GM23338 (cell line): ENCODE measurements around the gene PABPC1L. TPM values are rescaled to one million over a fixed set of nuclear protein-coding genes. Genes with fewer than 3 reads are reported as not detected.

Source experiments
- ATAC-seq: fragments of 200-7000 bp; cut with Tn5 transposase; 3 replicates; pipeline ENCODE4 v1.9.1; 2020
- DNase-seq: peaks from one replicate; pipeline ENCODE4 v3.0.0-alpha.2; 2015; ENCODE audit warnings: low spot score
- H2AFZ ChIP-seq: fragments of 200-600 bp; sonication (generic); 2 replicates; pipeline ENCODE4 v1.8.0; 2016; ENCODE audit warnings: antibody characterized with exemption, mild to moderate bottlenecking, moderate library complexity
- H3F3A ChIP-seq: fragments of 200-600 bp; sonication (generic); replicated peaks from 2 replicates; pipeline ENCODE4 v1.8.0; 2017; ENCODE audit warnings: antibody characterized with exemption, mixed run types, low read depth
- H3K27ac ChIP-seq: fragments of 200-600 bp; sonication (generic); 2 replicates; pipeline ENCODE4 v1.6.1; 2016; ENCODE audit warnings: low read depth
- H3K27me3 ChIP-seq: fragments of 200-600 bp; sonication (generic); 2 replicates; pipeline ENCODE4 v1.8.0; 2016; ENCODE audit warnings: mild to moderate bottlenecking, mixed run types, moderate library complexity; ENCODE audit not compliant: insufficient read depth
- H3K36me3 ChIP-seq: fragments of 200-600 bp; sonication (generic); 2 replicates; pipeline ENCODE4 v1.8.0; 2016; ENCODE audit warnings: mild to moderate bottlenecking; ENCODE audit not compliant: insufficient read depth
- H3K4me1 ChIP-seq: fragments of 200-600 bp; sonication (generic); 2 replicates; pipeline ENCODE4 v1.8.0; 2016; ENCODE audit warnings: mild to moderate bottlenecking, moderate library complexity; ENCODE audit not compliant: insufficient read depth
- H3K4me2 ChIP-seq: fragments of 200-600 bp; sonication (generic); 2 replicates; pipeline ENCODE4 v1.7.1; 2017; ENCODE audit warnings: mixed run types
- H3K4me3 ChIP-seq: fragments of 200-600 bp; sonication (generic); 2 replicates; pipeline ENCODE4 v1.6.1; 2016; ENCODE audit warnings: mixed run types
- H3K79me2 ChIP-seq: fragments of 200-600 bp; sonication (generic); replicated peaks from 2 replicates; pipeline ENCODE4 v1.8.0; 2017; ENCODE audit warnings: mild to moderate bottlenecking; ENCODE audit not compliant: insufficient read depth
- H3K9me2 ChIP-seq: fragments of 200-600 bp; sonication (generic); 2 replicates; pipeline ENCODE4 v1.8.0; 2017; ENCODE audit not compliant: insufficient read depth
- H4K20me1 ChIP-seq: fragments of 200-600 bp; sonication (generic); replicated peaks from 2 replicates; pipeline ENCODE4 v1.8.0; 2017; ENCODE audit warnings: mild to moderate bottlenecking; ENCODE audit not compliant: insufficient read depth
- H3K27ac Mint-ChIP-seq: 2 replicates; pipeline ENCODE4 v1.8.0; 2020; ENCODE audit warnings: inconsistent platforms, mild to moderate bottlenecking, moderate library complexity, mixed read lengths
- H3K27me3 Mint-ChIP-seq: 3 replicates; pipeline ENCODE4 v1.8.0; 2022; ENCODE audit warnings: low read depth, mild to moderate bottlenecking, moderate library complexity, mixed read lengths, inconsistent platforms; ENCODE audit not compliant: insufficient read depth, poor library complexity
- H3K36me3 Mint-ChIP-seq: 3 replicates; pipeline ENCODE4 v1.8.0; 2021; ENCODE audit warnings: low read depth, mild to moderate bottlenecking, inconsistent platforms, moderate library complexity, mixed read lengths
- H3K4me1 Mint-ChIP-seq: 3 replicates; pipeline ENCODE4 v1.8.0; 2020; ENCODE audit warnings: mild to moderate bottlenecking, inconsistent platforms, mixed read lengths
- H3K4me3 Mint-ChIP-seq: 3 replicates; pipeline ENCODE4 v1.8.0; 2021; ENCODE audit warnings: moderate library complexity, mild to moderate bottlenecking, inconsistent platforms, mixed read lengths
- H3K9me3 Mint-ChIP-seq: 3 replicates; pipeline ENCODE4 v1.8.0; 2020; ENCODE audit warnings: moderate library complexity, mild to moderate bottlenecking, inconsistent platforms, mixed read lengths
- CREB1 ChIP-seq: fragments of 250-450 bp; sonication (Bioruptor Pico); IDR thresholded peaks from 2 replicates; pipeline ENCODE4 v1.5.0; 2020; ENCODE audit warnings: low read depth, mild to moderate bottlenecking, moderate library complexity
- EZH2 ChIP-seq: fragments of 200-600 bp; sonication (generic); IDR thresholded peaks from one replicate; pipeline ENCODE4 v1.8.0; 2017; ENCODE audit warnings: antibody characterized with exemption, mild to moderate bottlenecking, low read depth; ENCODE audit not compliant: unreplicated experiment
- EZH2phosphoT487 ChIP-seq: fragments of 200-600 bp; sonication (generic); IDR thresholded peaks from one replicate; pipeline ENCODE4 v1.8.1; 2018; ENCODE audit warnings: antibody characterized with exemption; ENCODE audit not compliant: unreplicated experiment
- JUNB ChIP-seq: IDR thresholded peaks from one replicate; pipeline ENCODE4 v1.6.1; 2016; ENCODE audit warnings: antibody characterized with exemption; ENCODE audit not compliant: unreplicated experiment
- NANOG ChIP-seq: IDR thresholded peaks from 2 replicates; pipeline ENCODE4 v1.6.1; 2016; ENCODE audit warnings: antibody characterized with exemption, borderline replicate concordance
- STAT1 ChIP-seq: IDR thresholded peaks from one replicate; pipeline ENCODE4 v1.6.1; 2016; ENCODE audit warnings: antibody characterized with exemption; ENCODE audit not compliant: unreplicated experiment
- ZNF114 ChIP-seq: fragments of 250-450 bp; sonication (Bioruptor Pico); IDR thresholded peaks from 2 replicates; pipeline ENCODE4 v1.5.0; 2020; ENCODE audit warnings: mild to moderate bottlenecking, moderate library complexity
- ZNF331 ChIP-seq: fragments of 250-450 bp; sonication (Bioruptor Pico); IDR thresholded peaks from 2 replicates; pipeline ENCODE4 v1.5.0; 2020; ENCODE audit warnings: low read depth, mild to moderate bottlenecking, moderate library complexity
- polyA plus RNA-seq: library from polyadenylated mRNA; unstranded; fragments of >200 nt; fragmentation: Nextera tagmentation; extraction: Ambion mirVana; gene quantifications from 2 replicates; pipeline ENCODE4 v1.2.1, GENCODE V29; 2016
- total RNA-seq: library from RNA; depleted of rRNA; stranded (reverse); fragments of >200 nt; shearing (Covaris generic); gene quantifications from 2 replicates; pipeline ENCODE4 v1.2.3, GENCODE V29; 2014
- TF ChIP-seq, protein P1 (sequence below), 2 experiments: fragments of 200-600 bp in 1 of 2; sonication (generic) in 1 of 2; conservative IDR thresholded peaks; 2 replicates each; pipeline versions ENCODE4 v1.5.1 to v1.6.1; 2016 to 2017; ENCODE audit warnings: antibody characterized with exemption in 2 of 2, low read depth in 2 of 2, mild to moderate bottlenecking in 2 of 2, moderate library complexity in 1 of 2

PABPC1L gene
- total and polyA plus RNA-seq, 2 experiments from 2014 or later = 44.4 to 49.1 TPM

DNA sequence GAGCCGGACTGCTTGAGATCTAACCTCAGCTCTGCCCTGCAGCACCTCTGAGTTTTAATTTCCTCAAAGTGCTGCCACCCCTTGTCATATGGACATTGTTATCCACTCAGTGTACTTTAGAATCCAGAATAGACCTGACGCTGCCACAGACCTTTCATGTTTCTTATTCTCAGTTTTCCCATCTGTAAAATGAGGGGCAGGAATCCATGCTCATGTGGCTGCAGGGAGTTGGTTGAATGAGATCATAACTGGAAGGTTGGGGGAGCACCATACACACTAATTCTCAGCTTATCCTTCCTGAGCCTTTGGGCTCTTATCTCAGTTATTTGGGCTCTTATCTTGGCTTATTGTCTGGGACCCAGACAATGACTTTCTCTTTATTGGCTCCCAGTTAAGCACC, 2.3 kb downstream of the PABPC1L start:
- peaks cover 19% of the 10 kb centered on the region for H3K36me3 ChIP-seq
- no peak overlapping the region for H3K27ac Mint-ChIP-seq
- H3K9me3 Mint-ChIP-seq = no peaks in the 10 kb centered on the region; the same call in 2 of the 3 replicates
- peaks cover 12% of the 10 kb centered on the region for H3F3A ChIP-seq
- H2AFZ ChIP-seq = no peak overlapping the region
- peaks cover 12% of the 10 kb centered on the region for H3K4me1 ChIP-seq
- peaks cover 65% of the 10 kb centered on the region for H3K36me3 Mint-ChIP-seq
- no peaks in the 10 kb centered on the region for H3K27me3 ChIP-seq
- TF ChIP-seq JUNB (no peak), EZH2phosphoT487 (no peak), EZH2 (no peak), STAT1 (no peak)
- DNase-seq (no peak), ATAC-seq (no peak)
- no peaks in the 10 kb centered on the region for H3K9me2 ChIP-seq
- no peak overlapping the region for H3K4me3 ChIP-seq
- H3K4me3 Mint-ChIP-seq = peak overlapping the region; percentile 87; the same call in 1 of the 3 replicates
- H4K20me1 ChIP-seq = peaks cover 28% of the 10 kb centered on the region
- peak overlapping the region; percentile 48; the same call in 1 of the 2 replicates for H3K4me2 ChIP-seq
- peaks cover 6% of the 10 kb centered on the region; the same call in 1 of the 2 replicates for H3K79me2 ChIP-seq
- peaks cover 31% of the 10 kb centered on the region for H3K4me1 Mint-ChIP-seq
- H3K27ac ChIP-seq = no peak overlapping the region
- H3K27me3 Mint-ChIP-seq = peaks cover 3% of the 10 kb centered on the region

DNA sequence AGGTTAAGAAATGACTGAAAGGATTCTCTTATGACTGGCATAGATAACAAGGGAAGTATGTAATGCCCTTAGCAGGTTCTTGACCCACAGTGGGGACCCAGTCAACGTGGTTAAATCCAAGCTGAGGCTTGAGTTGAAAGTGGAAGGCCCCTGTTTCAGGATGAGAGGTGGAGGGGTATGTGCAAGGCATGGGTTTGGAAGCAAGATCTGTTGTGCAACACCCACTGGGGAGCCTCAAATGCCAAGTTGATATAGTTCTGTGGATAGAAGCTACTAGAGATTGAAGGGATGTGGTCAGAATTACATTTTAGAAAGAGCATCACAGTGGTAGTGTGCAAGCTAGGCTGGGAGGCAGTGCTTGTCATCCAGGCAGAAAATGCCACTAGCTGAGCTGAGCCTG, 5.1 kb downstream of the PABPC1L start:
- H3K27me3 Mint-ChIP-seq = no peaks in the 10 kb centered on the region
- TF ChIP-seq NANOG (no peak), EZH2phosphoT487 (no peak), ZNF114 (CRISPR knock-in tag) (no peak)
- no peak overlapping the region for H3K27ac Mint-ChIP-seq
- H3K36me3 ChIP-seq = peaks cover 29% of the 10 kb centered on the region
- H3K27me3 ChIP-seq = no peaks in the 10 kb centered on the region
- DNase-seq (no peak), ATAC-seq (no peak)
- no peak overlapping the region for H3K4me3 Mint-ChIP-seq
- no peak overlapping the region for H3K27ac ChIP-seq
- H3K36me3 Mint-ChIP-seq = peaks cover 67% of the 10 kb centered on the region
- H3K79me2 ChIP-seq = peaks cover 6% of the 10 kb centered on the region; the same call in 1 of the 2 replicates
- no peaks in the 10 kb centered on the region; the same call in 2 of the 3 replicates for H3K9me3 Mint-ChIP-seq
- no peaks in the 10 kb centered on the region for H3F3A ChIP-seq
- H3K4me1 ChIP-seq = peaks cover 3% of the 10 kb centered on the region; the same call in 1 of the 2 replicates
- no peak overlapping the region for H3K4me2 ChIP-seq
- H4K20me1 ChIP-seq = peaks cover 19% of the 10 kb centered on the region; the same call in 1 of the 2 replicates
- H3K4me3 ChIP-seq = no peak overlapping the region
- H3K9me2 ChIP-seq = no peaks in the 10 kb centered on the region
- H2AFZ ChIP-seq = no peak overlapping the region
- peaks cover 13% of the 10 kb centered on the region for H3K4me1 Mint-ChIP-seq

DNA sequence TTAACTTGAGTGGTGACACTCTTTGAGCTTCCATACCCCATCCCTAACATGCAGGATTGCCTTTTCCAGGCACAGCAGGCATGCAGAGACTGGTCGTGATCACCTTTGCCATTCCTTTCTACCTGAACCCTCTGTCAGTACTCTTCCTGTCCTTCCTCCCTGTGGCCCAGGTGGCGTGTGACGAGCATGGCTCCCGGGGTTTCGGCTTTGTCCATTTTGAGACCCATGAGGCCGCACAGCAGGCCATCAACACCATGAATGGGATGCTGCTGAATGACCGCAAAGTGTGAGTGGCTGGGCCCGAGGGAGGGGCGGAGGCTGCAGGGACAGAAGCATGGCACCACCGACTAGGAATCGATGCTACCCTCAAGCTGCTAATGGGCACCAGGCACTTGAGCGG, 6.7 kb downstream of the PABPC1L start:
- Histone ChIP-seq H3K27me3 (no peaks in the 10 kb centered on the region), H3K9me2 (no peaks in the 10 kb centered on the region), H3K36me3 (peaks cover 29% of the 10 kb centered on the region), H3K4me2 (no peak overlapping the region), H3K27ac (no peak overlapping the region), H2AFZ (no peak overlapping the region), H4K20me1 (peaks cover 19% of the 10 kb centered on the region; the same call in 1 of the 2 replicates), H3F3A (no peaks in the 10 kb centered on the region), H3K4me1 (peaks cover 3% of the 10 kb centered on the region; the same call in 1 of the 2 replicates), H3K4me3 (no peak overlapping the region), H3K79me2 (peaks cover 6% of the 10 kb centered on the region; the same call in 1 of the 2 replicates)
- peak overlapping the region; percentile 59; the same call in 1 of the 2 replicates for H3K27ac Mint-ChIP-seq
- H3K36me3 Mint-ChIP-seq = peaks cover 70% of the 10 kb centered on the region
- H3K27me3 Mint-ChIP-seq = no peaks in the 10 kb centered on the region
- peak; percentile 59 for ATAC-seq
- peak; percentile 15 for DNase-seq
- H3K9me3 Mint-ChIP-seq = no peaks in the 10 kb centered on the region; the same call in 2 of the 3 replicates
- no peak overlapping the region for H3K4me3 Mint-ChIP-seq
- H3K4me1 Mint-ChIP-seq = peaks cover 5% of the 10 kb centered on the region
- no peak for TF ChIP-seq CREB1 (CRISPR knock-in tag)
- TF ChIP-seq ZNF331 (CRISPR knock-in tag) = no peak
- no peak for TF ChIP-seq NANOG
- TF ChIP-seq ZNF114 (CRISPR knock-in tag) = no peak
- no peak for TF ChIP-seq EZH2
- TF ChIP-seq EZH2phosphoT487 = no peak
- TF ChIP-seq, protein P1, sequence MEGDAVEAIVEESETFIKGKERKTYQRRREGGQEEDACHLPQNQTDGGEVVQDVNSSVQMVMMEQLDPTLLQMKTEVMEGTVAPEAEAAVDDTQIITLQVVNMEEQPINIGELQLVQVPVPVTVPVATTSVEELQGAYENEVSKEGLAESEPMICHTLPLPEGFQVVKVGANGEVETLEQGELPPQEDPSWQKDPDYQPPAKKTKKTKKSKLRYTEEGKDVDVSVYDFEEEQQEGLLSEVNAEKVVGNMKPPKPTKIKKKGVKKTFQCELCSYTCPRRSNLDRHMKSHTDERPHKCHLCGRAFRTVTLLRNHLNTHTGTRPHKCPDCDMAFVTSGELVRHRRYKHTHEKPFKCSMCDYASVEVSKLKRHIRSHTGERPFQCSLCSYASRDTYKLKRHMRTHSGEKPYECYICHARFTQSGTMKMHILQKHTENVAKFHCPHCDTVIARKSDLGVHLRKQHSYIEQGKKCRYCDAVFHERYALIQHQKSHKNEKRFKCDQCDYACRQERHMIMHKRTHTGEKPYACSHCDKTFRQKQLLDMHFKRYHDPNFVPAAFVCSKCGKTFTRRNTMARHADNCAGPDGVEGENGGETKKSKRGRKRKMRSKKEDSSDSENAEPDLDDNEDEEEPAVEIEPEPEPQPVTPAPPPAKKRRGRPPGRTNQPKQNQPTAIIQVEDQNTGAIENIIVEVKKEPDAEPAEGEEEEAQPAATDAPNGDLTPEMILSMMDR (conservative IDR thresholded peaks at IDR 0.05; ENCODE audit: low read depth in 2 of 2) = no peak
